Measurements from ENCODE around the gene ZNF606. TPM values are rescaled to one million over a fixed set of nuclear protein-coding genes. Genes with fewer than 3 reads are reported as not detected.

Gene ZNF606
- total RNA-seq, 2 donors from 2014 or later = 25.8 to 34.7 TPM

GRCh38 chr19:58001895-58002369 lies 688 bp downstream of the ZNF606 start:
- Histone ChIP-seq H3K27ac (ENCODE audit: low read depth, low read length) (peak overlapping the region; percentile 90), H3K4me3 (ENCODE audit: low read length) (peak overlapping the region; percentile 99), H3K36me3 (ENCODE audit: control insufficient read depth, insufficient read depth, low read length) (peaks cover 80% of the 10 kb centered on the region), H3K9me3 (ENCODE audit: control insufficient read depth, low read length) (peaks cover 90% of the 10 kb centered on the region), H3K27me3 (ENCODE audit: control insufficient read depth, insufficient read depth, low read length, poor library complexity, severe bottlenecking) (no peaks in the 10 kb centered on the region), H3K9ac (ENCODE audit: extremely low read depth, low read length, poor library complexity, severe bottlenecking) (peak overlapping the region; percentile 93), H3K4me1 (ENCODE audit: control insufficient read depth, insufficient read depth, low read length) (no peaks in the 10 kb centered on the region)
- peaks cover 41% of the 10 kb centered on the region for H3K9me3 Mint-ChIP-seq
- H3K36me3 Mint-ChIP-seq (ENCODE audit: low read depth) = peaks cover 85% of the 10 kb centered on the region
- peak overlapping the region; percentile 90 for H3K4me3 Mint-ChIP-seq
- peak overlapping the region; percentile 92 for H3K27ac Mint-ChIP-seq
- H3K27me3 Mint-ChIP-seq (ENCODE audit: insufficient read depth) = no peaks in the 10 kb centered on the region
- no peak for DNase-seq
- peaks cover 7% of the 10 kb centered on the region for H3K4me1 Mint-ChIP-seq
- WGBS, 2 experiments (ENCODE audit: insufficient coverage in 1 of 2, insufficient read length in 1 of 2) = 5 to 8% methylated on average over 15 to 23 of the region's 23 CpGs
- TF ChIP-seq CTCF (conservative IDR thresholded peaks at IDR 0.05) = no peak

GRCh38 chr19:58000677-58001076 lies 1.9 kb downstream of the ZNF606 start:
- Histone ChIP-seq H3K9me3 (ENCODE audit: control insufficient read depth, low read length) (peaks cover 89% of the 10 kb centered on the region), H3K4me3 (ENCODE audit: low read length) (peak overlapping the region; percentile 99), H3K27ac (ENCODE audit: low read depth, low read length) (no peak overlapping the region), H3K9ac (ENCODE audit: extremely low read depth, low read length, poor library complexity, severe bottlenecking) (no peak overlapping the region), H3K36me3 (ENCODE audit: control insufficient read depth, insufficient read depth, low read length) (peaks cover 79% of the 10 kb centered on the region), H3K4me1 (ENCODE audit: control insufficient read depth, insufficient read depth, low read length) (no peaks in the 10 kb centered on the region), H3K27me3 (ENCODE audit: control insufficient read depth, insufficient read depth, low read length, poor library complexity, severe bottlenecking) (no peaks in the 10 kb centered on the region)
- Mint-ChIP-seq H3K27ac (no peak overlapping the region), H3K27me3 (ENCODE audit: insufficient read depth) (no peaks in the 10 kb centered on the region), H3K4me1 (peaks cover 7% of the 10 kb centered on the region), H3K9me3 (peaks cover 31% of the 10 kb centered on the region), H3K36me3 (ENCODE audit: low read depth) (peaks cover 85% of the 10 kb centered on the region), H3K4me3 (peak overlapping the region; percentile 90)
- no peak for TF ChIP-seq CTCF (conservative IDR thresholded peaks at IDR 0.05)
- 95 to 97% methylated on average over 3 to 4 of the region's 4 CpGs for WGBS, 2 experiments (ENCODE audit: insufficient coverage in 1 of 2, insufficient read length in 1 of 2)
- no peak for DNase-seq

GRCh38 chr19:57992841-57993240 lies 9.8 kb downstream of the ZNF606 start:
- no peak for DNase-seq
- peaks cover 80% of the 10 kb centered on the region for H3K36me3 ChIP-seq (ENCODE audit: control insufficient read depth, insufficient read depth, low read length)
- H3K27ac ChIP-seq (ENCODE audit: low read depth, low read length) = no peak overlapping the region
- peaks cover 98% of the 10 kb centered on the region for H3K9me3 ChIP-seq (ENCODE audit: control insufficient read depth, low read length)
- 95 to 100% methylated on average over 1 of the region's 1 CpG for WGBS, 2 experiments (ENCODE audit: insufficient coverage in 1 of 2, insufficient read length in 1 of 2)
- H3K4me1 ChIP-seq (ENCODE audit: control insufficient read depth, insufficient read depth, low read length) = no peaks in the 10 kb centered on the region
- H3K4me3 ChIP-seq (ENCODE audit: low read length) = peak overlapping the region; percentile 70
- Mint-ChIP-seq H3K4me3 (no peak overlapping the region), H3K4me1 (peaks cover 5% of the 10 kb centered on the region), H3K27me3 (ENCODE audit: insufficient read depth) (peaks cover 23% of the 10 kb centered on the region), H3K27ac (peak overlapping the region; percentile 13), H3K9me3 (peaks cover 55% of the 10 kb centered on the region), H3K36me3 (ENCODE audit: low read depth) (peaks cover 87% of the 10 kb centered on the region)
- H3K9ac ChIP-seq (ENCODE audit: extremely low read depth, low read length, poor library complexity, severe bottlenecking) = no peak overlapping the region
- TF ChIP-seq CTCF (conservative IDR thresholded peaks at IDR 0.05) = no peak
- no peaks in the 10 kb centered on the region for H3K27me3 ChIP-seq (ENCODE audit: control insufficient read depth, insufficient read depth, low read length, poor library complexity, severe bottlenecking)
